Endothelial cell of umbilical vein (primary cell): Measurements from ENCODE around the gene FARP2. TPM values are rescaled to one million over a fixed set of nuclear protein-coding genes. Genes with fewer than 3 reads are reported as not detected.

Experiments
- BruUV-seq: library from RNA; stranded (reverse); fragments of 400-500 nt; replicated peaks from 2 replicates; lab custom pipeline; 2021; lab: Mats Ljungman, UMichigan
- CTCF ChIA-PET: fragments of 300-600, 350-600 bp; sonication (Branson Sonifier 250); formaldehyde crosslinking; loops from one replicate; lab custom pipeline; 2021; ENCODE audit warnings: antibody characterized with exemption, inconsistent platforms; lab: Charles Lee
- POLR2A ChIA-PET: fragments of 300-600, 350-600 bp; sonication (Branson Sonifier 250); formaldehyde crosslinking; loops from one replicate; lab custom pipeline; 2021; ENCODE audit warnings: antibody characterized with exemption, inconsistent platforms; lab: Charles Lee
- DNase-seq: peaks from one replicate; pipeline ENCODE4 v3.0.0-alpha.2; 2011; ENCODE audit warnings: low read depth, low spot score
- FAIRE-seq: peaks from 2 replicates; lab custom pipeline; 2011; peaks lifted over from hg19 to GRCh38; lab: Jason Lieb, UNC
- H2AFZ ChIP-seq: 2 replicates; pipeline ENCODE4 v1.6.0; 2012; ENCODE audit warnings: low read depth, low read length, control low read depth, inconsistent platforms
- H3K27ac ChIP-seq: 2 replicates; pipeline ENCODE4 v1.5.1; 2011; ENCODE audit warnings: low read depth, mild to moderate bottlenecking, control low read depth, low read length, moderate library complexity; ENCODE audit not compliant: insufficient read depth
- H3K27me3 ChIP-seq, 2 experiments: 2 replicates each; pipeline versions ENCODE4 v1.6.0 to v1.6.1; 2011; ENCODE audit warnings: low read length in 2 of 2, mixed read lengths in 1 of 2; ENCODE audit not compliant: control insufficient read depth in 2 of 2, insufficient read depth in 2 of 2
- H3K36me3 ChIP-seq, 2 experiments: 2 replicates in 1 of 2; 3 replicates in 1 of 2; pipeline ENCODE4 v1.5.1; 2011; ENCODE audit warnings: low read length in 2 of 2, mild to moderate bottlenecking in 1 of 2, moderate library complexity in 1 of 2; ENCODE audit not compliant: control insufficient read depth in 2 of 2, insufficient read depth in 2 of 2; ENCODE audit errors: extremely low read depth in 1 of 2
- H3K4me1 ChIP-seq: 3 replicates; pipeline ENCODE4 v1.5.1; 2011; ENCODE audit warnings: mild to moderate bottlenecking, low read length; ENCODE audit not compliant: control insufficient read depth, insufficient read depth; ENCODE audit errors: extremely low read depth
- H3K4me2 ChIP-seq: 2 replicates; pipeline ENCODE4 v1.6.1; 2011; ENCODE audit warnings: low read length, control low read depth, mixed read lengths; ENCODE audit not compliant: insufficient read depth
- H3K4me3 ChIP-seq, 3 experiments: fragments of 200-600 bp in 1 of 3; sonication (generic), shearing (Covaris generic) in 1 of 3; replicated peaks in 1 of 3; 2 replicates each; pipeline ENCODE4 v1.5.1; 2011 to 2016; ENCODE audit warnings: control low read depth in 3 of 3, low read length in 3 of 3, mild to moderate bottlenecking in 2 of 3, inconsistent platforms in 1 of 3, low read depth in 1 of 3, moderate library complexity in 1 of 3; ENCODE audit not compliant: insufficient read depth in 1 of 3
- H3K79me2 ChIP-seq: 2 replicates; pipeline ENCODE4 v1.6.0; 2012; ENCODE audit warnings: low read length, inconsistent platforms; ENCODE audit not compliant: control insufficient read depth, insufficient read depth
- H3K9ac ChIP-seq: replicated peaks from 2 replicates; pipeline ENCODE3; 2011; ENCODE audit warnings: low read length, control low read depth; ENCODE audit not compliant: insufficient read depth; ENCODE audit errors: extremely low read depth
- H3K9me1 ChIP-seq: replicated peaks from 3 replicates; pipeline ENCODE4 v1.6.0; 2011; ENCODE audit warnings: mild to moderate bottlenecking, low read length; ENCODE audit not compliant: control insufficient read depth, insufficient read depth; ENCODE audit errors: extremely low read depth
- H3K9me3 ChIP-seq: replicated peaks from 2 replicates; pipeline ENCODE4 v1.5.1; 2012; ENCODE audit warnings: low read length, inconsistent platforms; ENCODE audit not compliant: control insufficient read depth, insufficient read depth
- H4K20me1 ChIP-seq: replicated peaks from 2 replicates; pipeline ENCODE3; 2011; ENCODE audit warnings: mild to moderate bottlenecking, low read length; ENCODE audit not compliant: control insufficient read depth, insufficient read depth; ENCODE audit errors: extremely low read depth
- EZH2 ChIP-seq: IDR thresholded peaks from 2 replicates; pipeline ENCODE4 v1.6.1; 2012; ENCODE audit warnings: borderline replicate concordance, low read depth, mild to moderate bottlenecking, moderate library complexity, low read length, inconsistent platforms; ENCODE audit not compliant: severe bottlenecking
- FOS ChIP-seq: IDR thresholded peaks from 2 replicates; pipeline ENCODE4 v1.6.1; 2011; ENCODE audit warnings: mild to moderate bottlenecking, low read length, moderate library complexity, borderline replicate concordance; ENCODE audit not compliant: insufficient read depth
- GATA2 ChIP-seq: IDR thresholded peaks from 2 replicates; pipeline ENCODE4 v1.7.0; 2011; ENCODE audit warnings: low read depth, mild to moderate bottlenecking, moderate library complexity, mixed read lengths, low read length; ENCODE audit not compliant: insufficient read length, insufficient read depth
- JUN ChIP-seq: IDR thresholded peaks from 2 replicates; pipeline ENCODE4 v1.6.1; 2011; ENCODE audit warnings: borderline replicate concordance, low read depth; ENCODE audit not compliant: insufficient read length, insufficient read depth
- MYC ChIP-seq: IDR thresholded peaks from one replicate; pipeline ENCODE4 v1.6.1; 2011; ENCODE audit warnings: mild to moderate bottlenecking, low read depth, low read length
- POLR2AphosphoS5 ChIP-seq: IDR thresholded peaks from 2 replicates; pipeline ENCODE4 v1.6.1; 2012; ENCODE audit warnings: low read depth, mild to moderate bottlenecking, control low read depth, low read length, moderate library complexity; ENCODE audit not compliant: insufficient read depth
- dilution Hi-C: fragments of 300-500 bp; cut with MboI; formaldehyde crosslinking; loops from one replicate; pipeline ENCODE4 v1.15.0; 2019; ENCODE audit warnings: low sequenced_read_pairs; ENCODE audit not compliant: extremely low pct_ligation_motif_present
- intact Hi-C: fragments of 100-400 bp; cut with micrococcal nuclease; formaldehyde crosslinking; loops from one replicate; pipeline ENCODE4 v1.10.0; 2022
- polyA plus RNA-seq, 4 experiments: library from polyadenylated mRNA; depleted of rRNA in 3 of 4; stranded (reverse) in 3 of 4; unstranded in 1 of 4; fragments of >200 nt; gene quantifications; 2 replicates each; pipeline versions ENCODE4 v1.2.1 to v1.2.3, GENCODE V29; 2011 to 2012; ENCODE audit warnings: missing spikeins in 1 of 4
- total RNA-seq: library from RNA; stranded (reverse); gene quantifications from 2 replicates; pipeline ENCODE4 v1.2.3, GENCODE V29; 2021
- TF ChIP-seq, protein P1 (sequence below): IDR thresholded peaks from 2 replicates; pipeline ENCODE4 v1.6.1; 2011; ENCODE audit not compliant: insufficient read depth, insufficient read length
- TF ChIP-seq, protein P2 (sequence below), 2 donors: IDR thresholded peaks; 1 replicate in 1 of 2; 2 replicates in 1 of 2; pipeline ENCODE4 v1.5.1; 2011; ENCODE audit warnings: low read length in 2 of 2, mild to moderate bottlenecking in 2 of 2, moderate library complexity in 2 of 2, control low read depth in 1 of 2, inconsistent platforms in 1 of 2, low read depth in 1 of 2; ENCODE audit not compliant: insufficient read depth in 1 of 2; ENCODE audit errors: extremely low read depth in 1 of 2

The FARP2 gene
- total and polyA plus RNA-seq, 2 donors (not counting 3 experiments of a cell fraction or from before 2014, with no cell fraction given), result 15.3 to 45.3 TPM

DNA sequence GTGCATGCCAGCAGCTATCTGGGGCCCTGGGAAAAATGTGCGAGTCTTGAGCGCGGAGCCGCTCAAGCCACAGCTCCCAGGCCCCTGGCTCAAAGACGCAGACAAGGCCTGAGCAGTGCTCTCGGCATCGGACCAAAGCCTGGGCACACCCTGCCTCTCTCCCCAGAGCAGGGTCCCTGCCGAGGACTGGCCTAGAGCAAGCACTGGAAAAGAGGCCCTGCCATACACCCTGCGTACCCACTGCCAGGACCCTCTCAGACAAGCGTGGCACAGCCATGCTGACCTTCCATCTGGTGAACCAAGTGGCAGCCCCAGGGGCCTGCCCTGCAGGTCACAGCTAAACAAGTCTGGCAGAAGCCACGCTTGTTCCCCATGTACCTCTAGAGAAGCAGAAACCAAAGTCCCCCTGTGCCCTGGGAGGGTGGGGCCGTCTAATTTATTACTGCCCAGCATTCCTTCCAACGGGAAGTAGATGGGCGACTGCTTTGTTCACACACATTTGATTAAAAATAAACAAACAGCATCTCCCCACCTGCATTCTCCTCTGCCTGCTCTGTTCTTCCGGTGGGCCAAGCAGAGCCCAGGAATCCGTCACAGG lies 138.3 kb downstream of the FARP2 start:
- Histone ChIP-seq H4K20me1 (no peaks in the 10 kb centered on the region), H3K27me3 (no peaks in the 10 kb centered on the region), H3K4me3 (no peak overlapping the region), H3K4me2 (no peak overlapping the region), H3K4me1 (no peaks in the 10 kb centered on the region), H3K9ac (no peak overlapping the region), H3K27ac (no peak overlapping the region), H3K36me3 (peaks cover 5 to 56% of the 10 kb centered on the region in 2 experiments), H3K9me3 (no peaks in the 10 kb centered on the region), H2AFZ (no peak overlapping the region), H3K9me1 (no peaks in the 10 kb centered on the region), H3K79me2 (no peaks in the 10 kb centered on the region)
- intact Hi-C loops (no loop called here), dilution Hi-C loops (no loop called here)
- DNase-seq (no peak), FAIRE-seq (no peak)
- CTCF ChIA-PET, result no interaction called here
- TF ChIP-seq, protein P1, sequence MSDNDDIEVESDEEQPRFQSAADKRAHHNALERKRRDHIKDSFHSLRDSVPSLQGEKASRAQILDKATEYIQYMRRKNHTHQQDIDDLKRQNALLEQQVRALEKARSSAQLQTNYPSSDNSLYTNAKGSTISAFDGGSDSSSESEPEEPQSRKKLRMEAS, result no peak
- TF ChIP-seq JUN (no peak), MYC (no peak), GATA2 (no peak), FOS (no peak), POLR2AphosphoS5 (no peak), EZH2 (no peak)
- TF ChIP-seq, protein P2, sequence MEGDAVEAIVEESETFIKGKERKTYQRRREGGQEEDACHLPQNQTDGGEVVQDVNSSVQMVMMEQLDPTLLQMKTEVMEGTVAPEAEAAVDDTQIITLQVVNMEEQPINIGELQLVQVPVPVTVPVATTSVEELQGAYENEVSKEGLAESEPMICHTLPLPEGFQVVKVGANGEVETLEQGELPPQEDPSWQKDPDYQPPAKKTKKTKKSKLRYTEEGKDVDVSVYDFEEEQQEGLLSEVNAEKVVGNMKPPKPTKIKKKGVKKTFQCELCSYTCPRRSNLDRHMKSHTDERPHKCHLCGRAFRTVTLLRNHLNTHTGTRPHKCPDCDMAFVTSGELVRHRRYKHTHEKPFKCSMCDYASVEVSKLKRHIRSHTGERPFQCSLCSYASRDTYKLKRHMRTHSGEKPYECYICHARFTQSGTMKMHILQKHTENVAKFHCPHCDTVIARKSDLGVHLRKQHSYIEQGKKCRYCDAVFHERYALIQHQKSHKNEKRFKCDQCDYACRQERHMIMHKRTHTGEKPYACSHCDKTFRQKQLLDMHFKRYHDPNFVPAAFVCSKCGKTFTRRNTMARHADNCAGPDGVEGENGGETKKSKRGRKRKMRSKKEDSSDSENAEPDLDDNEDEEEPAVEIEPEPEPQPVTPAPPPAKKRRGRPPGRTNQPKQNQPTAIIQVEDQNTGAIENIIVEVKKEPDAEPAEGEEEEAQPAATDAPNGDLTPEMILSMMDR (IDR thresholded peaks at IDR 0.05; ENCODE audit: extremely low read depth in 1 of 2, insufficient read depth in 1 of 2, low read depth in 1 of 2, low read length in 2 of 2), result no peak
- POLR2A ChIA-PET, result no interaction called here
- no TSS peak for BruUV-seq
